Testis (tissue), 2 donors: ENCODE data around the gene BACH2.

ENCODE experiments used
- CTCF ChIP-seq, 3 experiments: fragments of 450-650 bp in 2 of 3; fragments of 200-600 bp in 1 of 3; sonication (generic) in 1 of 3; IDR thresholded peaks; one replicate each; pipeline ENCODE4 v1.5.1; 2016 to 2019; ENCODE audit warnings: antibody characterized with exemption in 3 of 3, mild to moderate bottlenecking in 2 of 3, moderate library complexity in 1 of 3
- POLR2A ChIP-seq: fragments of 450-650 bp; IDR thresholded peaks from one replicate; pipeline ENCODE4 v1.6.1; 2017; ENCODE audit warnings: antibody characterized with exemption, mild to moderate bottlenecking, moderate library complexity

DNA sequence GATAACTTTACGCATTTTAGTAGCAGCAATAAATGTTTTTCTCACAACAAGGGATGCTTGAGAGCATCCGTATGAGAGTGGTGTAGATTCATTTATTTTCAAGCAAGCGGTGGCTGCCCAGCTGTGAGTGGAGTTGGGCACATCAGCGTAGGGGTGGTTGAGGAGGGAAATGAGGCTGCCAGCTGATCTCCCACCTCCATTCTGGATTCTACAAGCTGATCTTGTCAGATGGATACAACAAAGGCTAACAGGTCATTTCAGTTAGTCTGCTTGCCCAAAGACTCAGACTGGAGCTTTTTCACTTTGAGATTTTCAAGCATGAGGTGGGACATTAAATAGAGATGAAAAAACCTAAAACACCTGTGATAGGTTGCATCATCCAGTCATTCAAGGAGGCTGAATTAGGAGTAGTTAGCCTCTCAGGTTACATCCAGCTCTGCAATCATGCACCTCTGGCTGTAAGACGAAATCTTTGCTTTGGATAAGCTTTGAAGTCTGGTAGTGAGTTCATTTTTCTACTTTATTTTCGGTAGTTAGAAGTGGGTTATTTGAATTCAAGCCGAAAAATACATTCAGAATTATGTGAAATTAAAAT, 1.9 kb upstream of the BACH2 start:
- TF ChIP-seq CTCF (IDR thresholded peaks at IDR 0.05) (no peak), POLR2A (no peak)
